Transverse colon (tissue), 4 donors: ENCODE results near the gene CAPN15. TPM values are rescaled to one million over a fixed set of nuclear protein-coding genes. Genes with fewer than 3 reads are reported as not detected.
A peak's percentile ranks its signal among the peaks of the same experiment; 100 is the strongest.

Source experiments
- DNase-seq: peaks from one replicate; pipeline ENCODE4 v3.0.0-alpha.2; 2019
- H3K27ac ChIP-seq, 4 donors: fragments of 200-600 bp; sonication (generic); 2 replicates each; pipeline ENCODE4 v1.5.1; 2016 to 2018; ENCODE audit warnings: inconsistent platforms in 4 of 4
- H3K27me3 ChIP-seq: fragments of 200-600 bp; sonication (generic); 2 replicates; pipeline ENCODE4 v1.5.1; 2017; ENCODE audit warnings: inconsistent platforms
- H3K36me3 ChIP-seq, 4 donors: fragments of 200-600 bp; sonication (generic); 2 replicates each; pipeline ENCODE4 v1.5.1; 2017 to 2019; ENCODE audit warnings: inconsistent platforms in 4 of 4
- H3K4me1 ChIP-seq, 4 donors: fragments of 200-600 bp; sonication (generic); 2 replicates each; pipeline ENCODE4 v1.5.1; 2017 to 2020; ENCODE audit warnings: inconsistent platforms in 4 of 4
- H3K4me3 ChIP-seq, 4 donors: fragments of 200-600 bp; sonication (generic); 1 replicate in 1 of 4; 2 replicates in 3 of 4; pipeline versions ENCODE4 v1.5.1 to v1.6.1; 2017 to 2019; ENCODE audit warnings: inconsistent platforms in 4 of 4
- H3K9me3 ChIP-seq, 2 donors: fragments of 200-600 bp; sonication (generic); 2 replicates each; pipeline ENCODE4 v1.5.1; 2017 to 2019; ENCODE audit warnings: inconsistent platforms in 2 of 2
- CTCF ChIP-seq, 5 experiments: fragments of 200-600 bp in 3 of 5; fragments of 450-650 bp in 2 of 5; sonication (generic) in 3 of 5; IDR thresholded peaks; 1 replicate in 2 of 5; 2 replicates in 3 of 5; pipeline ENCODE4 v1.5.1; 2016 to 2017; ENCODE audit warnings: antibody characterized with exemption in 5 of 5, inconsistent platforms in 3 of 5, mild to moderate bottlenecking in 2 of 5, moderate library complexity in 1 of 5
- EP300 ChIP-seq: sonication (generic); formaldehyde crosslinking; IDR thresholded peaks from one replicate; pipeline ENCODE4 v1.6.1; 2017; ENCODE audit warnings: antibody characterized with exemption, low read depth
- POLR2A ChIP-seq: fragments of 450-650 bp; IDR thresholded peaks from one replicate; pipeline ENCODE4 v1.6.1; 2016; ENCODE audit warnings: antibody characterized with exemption, mild to moderate bottlenecking, moderate library complexity
- POLR2AphosphoS5 ChIP-seq, 3 donors: sonication (generic); formaldehyde crosslinking; IDR thresholded peaks; one replicate each; pipeline ENCODE4 v1.6.1; 2016; ENCODE audit warnings: antibody characterized with exemption in 3 of 3
- WGBS, 2 donors: methylation state at CpG; one replicate each; pipeline ENCODE4 v1.1.5; 2018; ENCODE audit warnings: low coverage in 1 of 2; 5-methylcytosine and 5-hydroxymethylcytosine counted together
- in situ Hi-C, 4 donors: fragments of 200-750 bp; cut with MboI; loops; one replicate each; pipeline versions ENCODE4 v1.15.0 to v1.15.1; 2017; ENCODE audit warnings: low sequenced_read_pairs in 3 of 4, low pct_ligation_motif_present in 1 of 4, low pct_unique_long_range_greater_than_20kb in 1 of 4
- intact Hi-C: fragments of 100-400 bp; cut with DNase I; formaldehyde crosslinking; loops from one replicate; pipeline ENCODE4 v1.15.1; 2023; ENCODE audit warnings: low total_unique reads
- total RNA-seq, 4 donors: library from RNA; depleted of rRNA; stranded (reverse); fragments of >200 nt; gene quantifications; one replicate each; pipeline ENCODE4 v1.1.0, GENCODE V29; 2016

The CAPN15 gene
- total RNA-seq, 4 donors from 2014 or later = 108 to 388 (median 175) TPM

GRCh38 chr16:582614-583331, 55.3 kb downstream of the CAPN15 start:
- Histone ChIP-seq H3K27ac (no peak overlapping the region), H3K36me3 (no peaks in the 10 kb centered on the region), H3K27me3 (no peaks in the 10 kb centered on the region), H3K4me3 (no peak overlapping the region), H3K4me1 (peaks cover 5 to 14% (median 7%) of the 10 kb centered on the region in 4 donors), H3K9me3 (no peaks in the 10 kb centered on the region)
- DNase-seq = no peak
- no peak for TF ChIP-seq POLR2AphosphoS5 (IDR thresholded peaks at IDR 0.05)
- TF ChIP-seq CTCF (IDR thresholded peaks at IDR 0.05) = no peak
- TF ChIP-seq EP300 = no peak
- no peak for TF ChIP-seq POLR2A
- in situ Hi-C loops (no loop called here), intact Hi-C loops (no loop called here)
- 87% methylated on average over 18 of the region's 21 CpGs; no CpG with 5 or more reads in 1 of the 2 donors for WGBS, 2 donors

- H3K9me3 ChIP-seq = no peaks in the 10 kb centered on the region
- in situ Hi-C loops (no loop called here), intact Hi-C loops (no loop called here)
- H3K4me1 ChIP-seq = peaks cover 11 to 20% (median 13%) of the 10 kb centered on the region in 4 donors
- no peak for DNase-seq
- H3K27me3 ChIP-seq = no peaks in the 10 kb centered on the region
- no peaks in the 10 kb centered on the region for H3K36me3 ChIP-seq
- no peak overlapping the region for H3K4me3 ChIP-seq
- 59% methylated on average over 12 of the region's 16 CpGs; no CpG with 5 or more reads in 1 of the 2 donors for WGBS, 2 donors
- no peak overlapping the region for H3K27ac ChIP-seq
- no peak for TF ChIP-seq CTCF (IDR thresholded peaks at IDR 0.05)
- TF ChIP-seq EP300 = no peak
- no peak for TF ChIP-seq POLR2AphosphoS5 (IDR thresholded peaks at IDR 0.05)
- no peak for TF ChIP-seq POLR2A
Observed at GRCh38 chr16:583470-583814, 55.9 kb downstream of the CAPN15 start.

- no peak for DNase-seq
- intact Hi-C loops = no loop called here
- no peaks in the 10 kb centered on the region for H3K9me3 ChIP-seq
- H3K4me1 ChIP-seq = peaks cover 11 to 20% (median 12%) of the 10 kb centered on the region in 4 donors
- in situ Hi-C loops = no loop called here
- no peak overlapping the region for H3K4me3 ChIP-seq
- no peaks in the 10 kb centered on the region for H3K36me3 ChIP-seq
- no peaks in the 10 kb centered on the region for H3K27me3 ChIP-seq
- H3K27ac ChIP-seq = no peak overlapping the region
- 61% methylated on average over 36 of the region's 38 CpGs; no CpG with 5 or more reads in 1 of the 2 donors for WGBS, 2 donors
- no peak for TF ChIP-seq POLR2A
- TF ChIP-seq POLR2AphosphoS5 (IDR thresholded peaks at IDR 0.05) = no peak
- no peak for TF ChIP-seq EP300
- TF ChIP-seq CTCF (IDR thresholded peaks at IDR 0.05) = no peak
Observed at GRCh38 chr16:583815-584591, 56.5 kb downstream of the CAPN15 start.

GRCh38 chr16:585351-585750, 57.8 kb downstream of the CAPN15 start:
- H3K27ac ChIP-seq = no peak overlapping the region
- no peaks in the 10 kb centered on the region for H3K36me3 ChIP-seq
- H3K4me1 ChIP-seq = peaks cover 10 to 17% (median 12%) of the 10 kb centered on the region in 4 donors
- intact Hi-C loops = no loop called here
- TF ChIP-seq POLR2AphosphoS5 (IDR thresholded peaks at IDR 0.05) (no peak), POLR2A (no peak), EP300 (no peak), CTCF (IDR thresholded peaks at IDR 0.05) (peak in 1 of 5 experiments; percentile 41)
- no peaks in the 10 kb centered on the region for H3K9me3 ChIP-seq
- no peak for DNase-seq
- no peaks in the 10 kb centered on the region for H3K27me3 ChIP-seq
- no peak overlapping the region for H3K4me3 ChIP-seq
- in situ Hi-C loops = no loop called here
- 12% methylated on average over 6 of the region's 10 CpGs; no CpG with 5 or more reads in 1 of the 2 donors for WGBS, 2 donors
